DOHH2 (cell line): ENCODE results near the gene MYBPC3.
A peak's percentile ranks its signal among the peaks of the same experiment; 100 is the strongest.
"Not testable (repeated sequence)": the region's sequence is repeated elsewhere in the genome, so short reads cannot be mapped to it uniquely, and the experiment has no call there.

ENCODE experiments used
- H3F3A ChIP-seq: fragments of 200-600 bp; sonication (generic), shearing (Covaris generic); 2 replicates; pipeline ENCODE4 v1.6.0; 2016; ENCODE audit warnings: antibody characterized with exemption, mild to moderate bottlenecking; ENCODE audit not compliant: control insufficient read depth, insufficient read depth
- H3K27ac ChIP-seq: fragments of 200-600 bp; sonication (generic); 2 replicates; pipeline ENCODE4 v1.5.1; 2014; ENCODE audit warnings: low read depth, mild to moderate bottlenecking, low read length, moderate library complexity
- H3K27me3 ChIP-seq: fragments of 200-600 bp; sonication (generic); 2 replicates; pipeline ENCODE4 v1.6.1; 2014; ENCODE audit warnings: mild to moderate bottlenecking, low read length, mixed read lengths; ENCODE audit not compliant: control insufficient read depth
- H3K36me3 ChIP-seq: fragments of 200-600 bp; sonication (generic); 2 replicates; pipeline ENCODE4 v1.6.1; 2014; ENCODE audit warnings: mild to moderate bottlenecking, low read length, moderate library complexity, mixed read lengths; ENCODE audit not compliant: control insufficient read depth
- H3K4me1 ChIP-seq: fragments of 200-600 bp; sonication (generic); 2 replicates; pipeline ENCODE4 v1.6.1; 2014; ENCODE audit warnings: mild to moderate bottlenecking, low read length, mixed read lengths; ENCODE audit not compliant: control insufficient read depth
- H3K4me2 ChIP-seq: fragments of 200-600 bp; sonication (generic); 2 replicates; pipeline ENCODE4 v1.6.0; 2014; ENCODE audit warnings: mild to moderate bottlenecking, low read length, moderate library complexity
- H3K4me3 ChIP-seq: fragments of 200-600 bp; sonication (generic); 2 replicates; pipeline ENCODE4 v1.5.1; 2014; ENCODE audit warnings: mild to moderate bottlenecking, low read length, mixed read lengths
- H3K79me2 ChIP-seq: fragments of 200-600 bp; sonication (generic); 2 replicates; pipeline ENCODE4 v1.6.1; 2014; ENCODE audit warnings: mild to moderate bottlenecking, low read length, mixed read lengths; ENCODE audit not compliant: control insufficient read depth
- H3K9me2 ChIP-seq: fragments of 200-600 bp; sonication (generic); replicated peaks from 2 replicates; pipeline ENCODE4 v1.6.1; 2014; ENCODE audit warnings: mild to moderate bottlenecking, low read length, mixed read lengths; ENCODE audit not compliant: control insufficient read depth
- H3K9me3 ChIP-seq: fragments of 200-600 bp; sonication (generic); 2 replicates; pipeline ENCODE4 v1.6.1; 2014; ENCODE audit warnings: antibody characterized with exemption, low read length, mixed read lengths; ENCODE audit not compliant: control insufficient read depth, insufficient read depth
- H4K20me1 ChIP-seq: fragments of 200-600 bp; sonication (generic); 2 replicates; pipeline ENCODE4 v1.6.0; 2014; ENCODE audit warnings: low read depth, mild to moderate bottlenecking, antibody characterized with exemption, low read length, moderate library complexity; ENCODE audit not compliant: control insufficient read depth, insufficient read depth
- CTCF ChIP-seq: fragments of 200-600 bp; sonication (generic); IDR thresholded peaks from one replicate; pipeline ENCODE4 v1.5.1; 2014; ENCODE audit warnings: antibody characterized with exemption, mild to moderate bottlenecking, low read depth, low read length; ENCODE audit not compliant: poor library complexity, severe bottlenecking
- EZH2phosphoT487 ChIP-seq: fragments of 200-600 bp; sonication (generic); IDR thresholded peaks from 2 replicates; pipeline ENCODE4 v1.6.1; 2017; ENCODE audit warnings: borderline replicate concordance, mild to moderate bottlenecking, antibody characterized with exemption, low read length, moderate library complexity, mixed read lengths

Gene MYBPC3

GRCh38 chr11:47318166-47318565 is 34.3 kb downstream of the MYBPC3 start:
- H3K4me3 ChIP-seq: peak overlapping the region; percentile 22

DNA sequence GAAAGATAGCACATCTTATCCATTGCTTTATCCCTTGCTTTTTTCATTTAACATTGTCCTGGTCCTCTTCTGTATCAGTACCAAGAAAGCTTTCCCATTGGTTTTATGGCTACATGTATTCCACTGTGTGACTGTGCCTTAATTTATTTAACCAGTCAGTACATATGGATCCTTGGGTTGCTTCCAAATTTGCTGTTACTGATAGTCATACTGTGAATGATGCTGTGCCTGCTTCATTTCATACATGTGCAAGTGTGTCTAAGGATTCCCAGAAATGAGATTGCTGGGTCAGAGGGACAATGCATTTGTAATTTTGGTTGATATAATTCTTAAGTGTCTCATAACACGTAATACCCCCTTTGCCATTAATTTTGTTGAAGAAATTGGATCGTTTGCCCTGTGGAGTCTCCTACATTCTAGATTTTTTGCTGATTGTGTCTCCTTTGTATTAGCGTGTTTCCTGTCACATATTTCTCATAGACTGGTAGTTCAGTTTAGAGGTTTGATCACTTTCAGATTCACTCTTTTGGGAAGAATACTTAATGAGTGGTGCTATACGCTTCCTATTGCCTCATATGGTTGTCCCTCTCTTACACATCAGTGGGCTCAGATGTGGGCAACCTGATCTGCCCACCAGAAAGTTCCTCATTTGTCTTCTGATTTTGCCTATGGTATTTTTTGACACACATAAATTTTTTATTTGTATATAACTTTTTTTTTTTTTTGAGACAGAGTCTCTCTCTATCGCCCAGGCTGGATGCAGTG is 35.3 kb downstream of the MYBPC3 start:
- H3K4me1 ChIP-seq: peaks cover 21% of the 10 kb centered on the region

More at GRCh38 chr11:47318166-47318565, 34.3 kb downstream of the MYBPC3 start:
- peak overlapping the region; percentile 62 for H3K27ac ChIP-seq
- H3K4me2 ChIP-seq: peak overlapping the region; percentile 44
- TF ChIP-seq CTCF: no peak
- peaks cover 21% of the 10 kb centered on the region for H3K4me1 ChIP-seq
- no peaks in the 10 kb centered on the region for H4K20me1 ChIP-seq
- H3K9me3 ChIP-seq: no peaks in the 10 kb centered on the region
- H3K9me2 ChIP-seq: no peaks in the 10 kb centered on the region
- peaks cover 42% of the 10 kb centered on the region for H3K36me3 ChIP-seq
- H3F3A ChIP-seq: peaks cover 10% of the 10 kb centered on the region; the same call in 1 of the 2 replicates
- no peaks in the 10 kb centered on the region for H3K79me2 ChIP-seq
- H3K27me3 ChIP-seq: no peaks in the 10 kb centered on the region

DNA sequence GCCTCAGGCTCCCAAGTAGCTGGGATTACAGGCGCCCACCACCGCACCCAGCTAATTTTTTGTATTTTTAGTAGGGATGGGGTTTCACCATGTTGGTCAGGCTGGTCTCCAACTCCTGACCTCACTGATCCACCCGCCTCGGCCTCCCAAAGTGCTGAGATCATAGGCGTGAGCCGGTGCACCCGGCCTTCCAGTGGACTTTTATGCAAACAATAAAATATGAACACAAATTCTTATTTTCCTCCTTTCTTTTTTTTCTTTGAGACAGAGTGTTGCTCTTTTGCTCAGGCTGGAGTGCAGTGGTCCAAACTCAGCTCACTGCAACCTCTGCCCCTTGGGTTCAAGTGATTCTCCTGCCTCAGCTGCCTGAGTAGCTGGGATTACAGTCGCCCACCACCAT is 36.0 kb downstream of the MYBPC3 start:
- H3K9me2 ChIP-seq, H3K79me2 ChIP-seq, H3K27me3 ChIP-seq, H3K4me2 ChIP-seq, H4K20me1 ChIP-seq, H3K9me3 ChIP-seq, H3K4me3 ChIP-seq, H3K27ac ChIP-seq, H3F3A ChIP-seq: not testable (repeated sequence)
- H3K36me3 ChIP-seq: peaks cover 47% of the 10 kb centered on the region
- peaks cover 21% of the 10 kb centered on the region for H3K4me1 ChIP-seq

More for the DNA sequence above, 35.3 kb downstream of the MYBPC3 start:
- peak overlapping the region; percentile 44 for H3K4me2 ChIP-seq
- TF ChIP-seq CTCF (no peak), EZH2phosphoT487 (no peak)
- peaks cover 10% of the 10 kb centered on the region; the same call in 1 of the 2 replicates for H3F3A ChIP-seq
- H3K4me3 ChIP-seq: peak overlapping the region; percentile 18; the same call in 1 of the 2 replicates
- no peaks in the 10 kb centered on the region for H3K9me3 ChIP-seq
- H4K20me1 ChIP-seq: no peaks in the 10 kb centered on the region
- peak overlapping the region; percentile 62 for H3K27ac ChIP-seq
- H3K79me2 ChIP-seq: no peaks in the 10 kb centered on the region
- no peaks in the 10 kb centered on the region for H3K27me3 ChIP-seq
- H3K36me3 ChIP-seq: peaks cover 46% of the 10 kb centered on the region
- no peaks in the 10 kb centered on the region for H3K9me2 ChIP-seq

- no peak for TF ChIP-seq CTCF
- TF ChIP-seq EZH2phosphoT487: no peak
- peaks cover 55% of the 10 kb centered on the region for H3K36me3 ChIP-seq
Measured at GRCh38 chr11:47314992-47315391, 37.5 kb downstream of the MYBPC3 start.

More at GRCh38 chr11:47314992-47315391, 37.5 kb downstream of the MYBPC3 start:
- Histone ChIP-seq H3K27ac (no peak overlapping the region), H3K27me3 (no peaks in the 10 kb centered on the region), H3K9me2 (no peaks in the 10 kb centered on the region), H4K20me1 (no peaks in the 10 kb centered on the region), H3K4me3 (no peak overlapping the region), H3K9me3 (no peaks in the 10 kb centered on the region), H3F3A (peaks cover 10% of the 10 kb centered on the region; the same call in 1 of the 2 replicates), H3K4me1 (peaks cover 21% of the 10 kb centered on the region), H3K79me2 (no peaks in the 10 kb centered on the region), H3K4me2 (no peak overlapping the region)
